ENCODE results near the gene JAKMIP2. TPM values are rescaled to one million over a fixed set of nuclear protein-coding genes. Genes with fewer than 3 reads are reported as not detected.
"Not testable (repeated sequence)": the region's sequence is repeated elsewhere in the genome, so short reads cannot be mapped to it uniquely, and the experiment has no call there.

Gene JAKMIP2
- polyA plus RNA-seq (2013, experiment 1 of 2; ENCODE audit: insufficient read length): 1.4 TPM
- polyA plus RNA-seq (2013, experiment 2 of 2; ENCODE audit: insufficient read length): 1.5 TPM

- peak; percentile 88 for DNase-seq
Observed at GRCh38 chr5:147782110-147783028, at the start of gene JAKMIP2. JAKMIP2 (minus strand) TSS chr5:147782728; CDS start chr5:147671806, 110,922 bp downstream.

GRCh38 chr5:147831465-147831864 lies 48.9 kb upstream of the JAKMIP2 start, which contains the start of gene SPINK1:
SPINK1 (minus strand) TSS chr5:147831671; CDS start chr5:147831577, 94 bp downstream.
- no peak for DNase-seq

- no peak for DNase-seq
Observed at GRCh38 chr5:147830035-147830434, 47.5 kb upstream of the JAKMIP2 start.

GRCh38 chr5:147827017-147827416 lies 44.5 kb upstream of the JAKMIP2 start:
- DNase-seq: not testable (repeated sequence)

GRCh38 chr5:147826361-147826760 lies 43.8 kb upstream of the JAKMIP2 start:
- no peak for DNase-seq

- peak; percentile 66 for DNase-seq
Observed at GRCh38 chr5:147822686-147823491, 40.4 kb upstream of the JAKMIP2 start.

- DNase-seq: not testable (repeated sequence)
Observed at GRCh38 chr5:147822222-147822621, 39.7 kb upstream of the JAKMIP2 start.

GRCh38 chr5:147821766-147822165 lies 39.2 kb upstream of the JAKMIP2 start:
- no peak for DNase-seq

GRCh38 chr5:147819261-147819770 lies 36.8 kb upstream of the JAKMIP2 start:
- DNase-seq: no peak

GRCh38 chr5:147818290-147818689 lies 35.8 kb upstream of the JAKMIP2 start:
- DNase-seq: no peak

- DNase-seq: no peak
Observed at GRCh38 chr5:147813696-147814095, 31.2 kb upstream of the JAKMIP2 start.

- no peak for DNase-seq
Observed at GRCh38 chr5:147809830-147810666, 27.5 kb upstream of the JAKMIP2 start.

GRCh38 chr5:147805030-147805454 lies 22.5 kb upstream of the JAKMIP2 start:
- no peak for DNase-seq

- no peak for DNase-seq
Observed at GRCh38 chr5:147804334-147804733, 21.8 kb upstream of the JAKMIP2 start.

GRCh38 chr5:147803926-147804325 lies 21.4 kb upstream of the JAKMIP2 start:
- DNase-seq: no peak

- DNase-seq: not testable (repeated sequence)
Observed at GRCh38 chr5:147803161-147803560, 20.6 kb upstream of the JAKMIP2 start.

GRCh38 chr5:147801461-147801860 lies 18.9 kb upstream of the JAKMIP2 start:
- no peak for DNase-seq

- no peak for DNase-seq
Observed at GRCh38 chr5:147800491-147800890, 18.0 kb upstream of the JAKMIP2 start.

GRCh38 chr5:147796556-147797308 lies 14.2 kb upstream of the JAKMIP2 start:
- DNase-seq: no peak

- no peak for DNase-seq
Observed at GRCh38 chr5:147791181-147791580, 8.7 kb upstream of the JAKMIP2 start.

GRCh38 chr5:147789820-147790219 lies 7.3 kb upstream of the JAKMIP2 start:
- DNase-seq: no peak
